RKO (cell line): Measurements from ENCODE around the gene TAS2R31.
"Not testable (repeated sequence)": the region's sequence is repeated elsewhere in the genome, so short reads cannot be mapped to it uniquely, and the experiment has no call there.

ENCODE experiments used
- DNase-seq: peaks from one replicate; pipeline ENCODE4 v3.0.0-alpha.2; 2016; ENCODE audit warnings: low spot score

The TAS2R31 gene

GRCh38 chr12:11031307-11031706 is at the start of gene TAS2R31:
TSS of gene TAS2R31 (minus strand) at chr12:11031407. CDS start at chr12:11031335, 72 bp downstream.
- DNase-seq: no peak

GRCh38 chr12:11078246-11078645 is 47.0 kb upstream of the TAS2R31 start:
- DNase-seq: no peak

- no peak for DNase-seq
Measured at GRCh38 chr12:11075642-11076041, 44.4 kb upstream of the TAS2R31 start.

GRCh38 chr12:11071414-11071813 is 40.2 kb upstream of the TAS2R31 start:
- no peak for DNase-seq

- no peak for DNase-seq
Measured at GRCh38 chr12:11070999-11071398, 39.8 kb upstream of the TAS2R31 start.

GRCh38 chr12:11069854-11070365 is 38.7 kb upstream of the TAS2R31 start:
- no peak for DNase-seq

GRCh38 chr12:11067514-11067913 is 36.3 kb upstream of the TAS2R31 start:
- no peak for DNase-seq

GRCh38 chr12:11062194-11062593 is 31.0 kb upstream of the TAS2R31 start, which contains the start of gene TAS2R46:
TSS of gene TAS2R46 (minus strand) at chr12:11062294. CDS start at chr12:11062294, 0 bp downstream.
- DNase-seq: not testable (repeated sequence)

GRCh38 chr12:11059784-11060183 is 28.6 kb upstream of the TAS2R31 start:
- DNase-seq: peak; percentile 3

- DNase-seq: no peak
Measured at GRCh38 chr12:11059041-11059440, 27.8 kb upstream of the TAS2R31 start.

- DNase-seq: no peak
Measured at GRCh38 chr12:11055306-11055705, 24.1 kb upstream of the TAS2R31 start.

- DNase-seq: not testable (repeated sequence)
Measured at GRCh38 chr12:11049806-11050531, 18.8 kb upstream of the TAS2R31 start.

GRCh38 chr12:11041366-11041765 is 10.2 kb upstream of the TAS2R31 start:
- DNase-seq: not testable (repeated sequence)

- DNase-seq: no peak
Measured at GRCh38 chr12:11040162-11040561, 9.0 kb upstream of the TAS2R31 start.

GRCh38 chr12:11039171-11039570 is 8.0 kb upstream of the TAS2R31 start:
- no peak for DNase-seq

GRCh38 chr12:11033959-11034358 is 2.8 kb upstream of the TAS2R31 start:
- DNase-seq: not testable (repeated sequence)

- DNase-seq: no peak
Measured at GRCh38 chr12:11026118-11026517, 5.1 kb downstream of the TAS2R31 start.

- DNase-seq: no peak
Measured at GRCh38 chr12:11023387-11023786, 7.8 kb downstream of the TAS2R31 start.

GRCh38 chr12:11022520-11022919 is 8.7 kb downstream of the TAS2R31 start, which contains the start of gene TAS2R19:
TSS of gene TAS2R19 (minus strand) at chr12:11022620. CDS start at chr12:11022571, 49 bp downstream.
- DNase-seq: no peak

GRCh38 chr12:11016937-11017336 is 14.3 kb downstream of the TAS2R31 start:
- no peak for DNase-seq

- DNase-seq: no peak
Measured at GRCh38 chr12:11015775-11016430, 15.3 kb downstream of the TAS2R31 start.

- DNase-seq: no peak
Measured at GRCh38 chr12:11014234-11014633, 17.0 kb downstream of the TAS2R31 start.

- no peak for DNase-seq
Measured at GRCh38 chr12:11007608-11008007, 23.6 kb downstream of the TAS2R31 start.
